ENCODE results near the gene TACC3.

DNA sequence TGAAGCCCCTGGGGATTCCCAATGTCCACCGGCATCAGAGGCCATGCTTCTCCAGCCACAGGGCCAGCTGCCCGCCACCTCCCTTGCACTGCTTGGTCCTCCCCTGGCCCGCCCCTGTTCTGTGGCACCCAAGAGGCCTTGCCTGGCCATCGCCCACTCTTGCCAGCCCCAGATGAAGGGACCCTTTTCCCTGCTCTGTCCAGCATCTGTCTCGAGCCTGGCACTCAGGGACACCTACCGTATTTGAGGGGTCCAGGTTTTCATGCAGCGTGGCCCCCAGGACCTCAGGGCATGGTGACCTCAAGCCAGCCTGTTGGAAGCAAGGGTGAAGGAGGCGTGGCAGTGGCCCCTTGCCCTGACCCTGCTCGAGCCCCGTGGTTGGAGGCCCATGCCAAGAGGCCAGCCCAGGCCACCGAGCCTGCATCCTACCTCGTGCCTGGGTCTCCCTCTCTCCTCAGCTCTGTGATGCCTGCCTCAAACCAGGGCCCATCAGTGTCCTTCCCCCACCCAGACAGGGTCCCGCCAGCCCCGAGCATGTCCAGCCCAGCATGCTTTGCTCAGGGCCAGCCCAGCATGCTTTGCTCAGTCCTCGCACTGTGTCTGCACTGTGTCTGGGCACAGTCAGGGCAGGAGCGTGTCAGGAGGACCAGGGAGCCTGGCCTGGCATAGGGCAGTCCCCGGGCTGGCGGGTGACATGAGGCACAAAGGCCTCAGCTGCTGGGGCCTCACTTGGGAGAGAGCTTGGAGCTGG, 57.5 kb downstream of the TACC3 start:
- TF ChIP-seq, protein P1, sequence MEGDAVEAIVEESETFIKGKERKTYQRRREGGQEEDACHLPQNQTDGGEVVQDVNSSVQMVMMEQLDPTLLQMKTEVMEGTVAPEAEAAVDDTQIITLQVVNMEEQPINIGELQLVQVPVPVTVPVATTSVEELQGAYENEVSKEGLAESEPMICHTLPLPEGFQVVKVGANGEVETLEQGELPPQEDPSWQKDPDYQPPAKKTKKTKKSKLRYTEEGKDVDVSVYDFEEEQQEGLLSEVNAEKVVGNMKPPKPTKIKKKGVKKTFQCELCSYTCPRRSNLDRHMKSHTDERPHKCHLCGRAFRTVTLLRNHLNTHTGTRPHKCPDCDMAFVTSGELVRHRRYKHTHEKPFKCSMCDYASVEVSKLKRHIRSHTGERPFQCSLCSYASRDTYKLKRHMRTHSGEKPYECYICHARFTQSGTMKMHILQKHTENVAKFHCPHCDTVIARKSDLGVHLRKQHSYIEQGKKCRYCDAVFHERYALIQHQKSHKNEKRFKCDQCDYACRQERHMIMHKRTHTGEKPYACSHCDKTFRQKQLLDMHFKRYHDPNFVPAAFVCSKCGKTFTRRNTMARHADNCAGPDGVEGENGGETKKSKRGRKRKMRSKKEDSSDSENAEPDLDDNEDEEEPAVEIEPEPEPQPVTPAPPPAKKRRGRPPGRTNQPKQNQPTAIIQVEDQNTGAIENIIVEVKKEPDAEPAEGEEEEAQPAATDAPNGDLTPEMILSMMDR (IDR thresholded peaks at IDR 0.05): no peak
- TF ChIP-seq EP300 (IDR thresholded peaks at IDR 0.05): no peak

Measured in upper lobe of left lung (tissue), 4 donors.